Peyer's patch (tissue), 4 donors: ENCODE data around the gene KRTAP5-6.

Experiments
- CTCF ChIP-seq, 6 experiments: fragments of 450-650 bp in 4 of 6; fragments of 200-600 bp in 2 of 6; sonication (generic) in 1 of 6; IDR thresholded peaks; one replicate each; pipeline ENCODE4 v1.5.1; 2017 to 2019; ENCODE audit warnings: antibody characterized with exemption in 6 of 6, mild to moderate bottlenecking in 3 of 6, moderate library complexity in 1 of 6
- POLR2A ChIP-seq, 2 donors: fragments of 450-650 bp; IDR thresholded peaks; one replicate each; pipeline ENCODE4 v1.5.1; 2017; ENCODE audit warnings: antibody characterized with exemption in 2 of 2, mild to moderate bottlenecking in 2 of 2, moderate library complexity in 2 of 2

DNA sequence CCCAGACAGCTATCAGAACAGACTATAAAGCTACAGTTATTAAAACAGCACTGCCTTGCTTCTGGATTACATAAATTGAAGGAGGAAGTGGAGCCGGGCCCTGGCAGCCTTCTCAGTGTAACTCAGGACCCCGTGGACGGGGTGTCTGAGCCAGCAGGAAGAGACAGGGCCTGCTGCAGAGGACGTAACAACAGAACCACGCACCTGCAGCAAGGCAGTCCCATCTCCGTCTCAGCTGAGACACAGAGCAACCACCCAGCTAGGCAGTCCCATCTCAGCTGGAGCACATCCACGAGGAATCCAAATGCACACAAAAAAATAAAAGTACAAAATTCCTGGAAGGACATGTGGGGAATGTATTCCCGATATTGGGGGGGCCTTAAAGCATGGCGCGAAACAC is 17.1 kb upstream of the KRTAP5-6 start:
- no peak for TF ChIP-seq CTCF (IDR thresholded peaks at IDR 0.05)
- TF ChIP-seq POLR2A (IDR thresholded peaks at IDR 0.05) = no peak
